8988T (cell line): ENCODE measurements around the gene CYP27C1.

Experiments used
- DNase-seq: peaks from one replicate; pipeline ENCODE4 v3.0.0; 2011

Gene CYP27C1

GRCh38 chr2:127146820-127147502, 73.1 kb downstream of the CYP27C1 start:
- no peak for DNase-seq

- no peak for DNase-seq
These were observed 73.9 kb downstream of the CYP27C1 start for GRCh38 chr2:127146071-127146725.

- no peak for DNase-seq
These were observed 74.7 kb downstream of the CYP27C1 start for GRCh38 chr2:127145280-127145895.

GRCh38 chr2:127143841-127144782, 76.0 kb downstream of the CYP27C1 start:
- no peak for DNase-seq

GRCh38 chr2:127142663-127143630, 77.2 kb downstream of the CYP27C1 start:
- no peak for DNase-seq

GRCh38 chr2:127140538-127140937, 79.6 kb downstream of the CYP27C1 start:
- no peak for DNase-seq

GRCh38 chr2:127139766-127140165, 80.3 kb downstream of the CYP27C1 start:
- no peak for DNase-seq

GRCh38 chr2:127138281-127138680, 81.8 kb downstream of the CYP27C1 start:
- DNase-seq: no peak

- no peak for DNase-seq
These were observed 82.4 kb downstream of the CYP27C1 start for GRCh38 chr2:127137741-127138140.

GRCh38 chr2:127137225-127137624, 82.9 kb downstream of the CYP27C1 start:
- no peak for DNase-seq

- no peak for DNase-seq
These were observed 85.0 kb downstream of the CYP27C1 start for GRCh38 chr2:127134833-127135830.

- no peak for DNase-seq
These were observed 85.9 kb downstream of the CYP27C1 start for GRCh38 chr2:127134235-127134634.
